ENCODE data around the gene ID3.
A peak's percentile ranks its signal among the peaks of the same experiment; 100 is the strongest.

ID3 gene

GRCh38 chr1:23576338-23577055, 17.2 kb upstream of the ID3 start:
- peak overlapping the region; percentile 75 for H3K4me2 ChIP-seq
- no peaks in the 10 kb centered on the region for H3K9me3 ChIP-seq
- H3K9ac ChIP-seq: peak overlapping the region; percentile 66; the same call in 1 of the 2 replicates
- H4K20me1 ChIP-seq: no peaks in the 10 kb centered on the region
- H3K36me3 ChIP-seq: no peaks in the 10 kb centered on the region
- TF ChIP-seq Cebpa-rat (IDR thresholded peaks at IDR 0.05): no peak
- H3K4me1 ChIP-seq: peaks cover 90% of the 10 kb centered on the region
- peak overlapping the region; percentile 24 for H3K4me3 ChIP-seq
- no peaks in the 10 kb centered on the region for H3K27me3 ChIP-seq
- H3K27ac ChIP-seq: peak overlapping the region; percentile 80

DNA sequence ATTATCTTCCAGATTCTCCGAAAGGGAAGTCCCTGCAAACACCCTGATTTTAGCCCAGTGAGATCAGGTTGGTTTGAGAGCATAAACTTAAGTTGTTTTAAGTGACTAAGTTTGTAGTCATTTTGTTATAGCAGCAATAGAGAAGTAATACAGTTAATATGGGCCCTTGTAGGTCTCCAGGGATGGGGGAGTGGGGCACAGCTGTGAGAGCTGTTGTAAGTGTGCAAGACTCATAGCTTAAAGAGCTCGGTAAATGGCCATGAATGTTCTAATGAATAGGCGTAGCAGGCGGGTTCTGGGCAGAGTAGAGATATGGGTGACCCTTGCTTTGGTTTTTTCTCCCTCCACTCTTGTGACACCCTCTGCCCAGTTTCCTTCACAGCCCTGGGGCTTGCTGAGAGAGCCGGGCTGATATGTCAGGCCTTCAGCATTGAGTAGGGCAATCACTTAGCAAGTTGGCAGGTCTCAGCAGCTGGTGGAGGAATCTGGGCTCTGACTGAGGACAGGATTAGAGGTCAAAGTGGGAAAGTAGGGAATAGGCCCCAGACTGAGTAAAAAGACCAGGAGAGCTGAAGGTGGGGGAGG, 16.0 kb upstream of the ID3 start:
- Histone ChIP-seq H3K27me3 (no peaks in the 10 kb centered on the region), H3K27ac (peak overlapping the region; percentile 80), H3K4me3 (no peak overlapping the region), H3K4me2 (peak overlapping the region; percentile 75), H3K9me3 (no peaks in the 10 kb centered on the region), H3K9ac (peak overlapping the region; percentile 50; the same call in 1 of the 2 replicates), H3K4me1 (peaks cover 79% of the 10 kb centered on the region), H3K36me3 (no peaks in the 10 kb centered on the region), H4K20me1 (no peaks in the 10 kb centered on the region)
- no peak for TF ChIP-seq Cebpa-rat (IDR thresholded peaks at IDR 0.05)

- 0 out of 2 replicates have a peak overlapping the region, but pooled peaks have one; percentile 15 for H3K9ac ChIP-seq
- H3K4me3 ChIP-seq: no peak overlapping the region
- peaks cover 73% of the 10 kb centered on the region for H3K4me1 ChIP-seq
- H3K9me3 ChIP-seq: no peaks in the 10 kb centered on the region
- H3K27ac ChIP-seq: peak overlapping the region; percentile 41; the same call in 1 of the 2 replicates
- H4K20me1 ChIP-seq: no peaks in the 10 kb centered on the region
- peak overlapping the region; percentile 75 for H3K4me2 ChIP-seq
- no peaks in the 10 kb centered on the region for H3K36me3 ChIP-seq
- TF ChIP-seq Cebpa-rat (IDR thresholded peaks at IDR 0.05): no peak
- no peaks in the 10 kb centered on the region for H3K27me3 ChIP-seq
Observed at GRCh38 chr1:23574265-23574754, 15.0 kb upstream of the ID3 start.

DNA sequence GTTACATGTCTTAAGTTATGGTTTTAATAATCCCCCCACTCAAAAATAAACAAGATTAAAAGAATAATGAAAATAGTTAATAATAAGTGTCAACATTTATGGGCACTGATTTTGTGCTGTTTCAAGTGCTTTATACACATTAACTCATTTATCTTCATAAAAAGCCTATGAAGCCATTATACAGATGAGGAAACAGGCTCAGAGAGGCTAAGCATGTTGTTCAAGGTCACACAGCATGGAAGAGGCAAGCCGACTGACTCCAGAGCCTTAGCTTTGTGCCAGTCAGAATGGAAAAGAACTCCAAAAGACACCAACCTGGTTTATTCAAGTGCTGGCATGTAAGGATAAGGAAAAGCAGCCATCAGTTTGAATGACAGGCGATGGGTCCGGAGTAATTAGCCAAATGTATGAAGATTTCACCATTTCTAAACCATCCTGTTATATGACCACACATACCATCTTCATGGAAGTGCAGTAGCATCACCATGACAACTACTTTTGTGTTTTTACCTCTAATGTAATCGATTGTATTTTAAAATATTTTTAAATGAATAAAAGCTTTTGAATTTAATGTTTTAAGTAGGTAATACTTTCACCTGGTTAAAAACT, 14.4 kb upstream of the ID3 start:
- H3K9me3 ChIP-seq: no peaks in the 10 kb centered on the region
- H3K27me3 ChIP-seq: no peaks in the 10 kb centered on the region
- H3K4me3 ChIP-seq: no peak overlapping the region
- H3K9ac ChIP-seq: no peak overlapping the region
- H3K27ac ChIP-seq: peak overlapping the region; percentile 41; the same call in 1 of the 2 replicates
- no peaks in the 10 kb centered on the region for H3K36me3 ChIP-seq
- H4K20me1 ChIP-seq: no peaks in the 10 kb centered on the region
- H3K4me1 ChIP-seq: peaks cover 73% of the 10 kb centered on the region
- H3K4me2 ChIP-seq: peak overlapping the region; percentile 75
- TF ChIP-seq Cebpa-rat (IDR thresholded peaks at IDR 0.05): no peak

DNA sequence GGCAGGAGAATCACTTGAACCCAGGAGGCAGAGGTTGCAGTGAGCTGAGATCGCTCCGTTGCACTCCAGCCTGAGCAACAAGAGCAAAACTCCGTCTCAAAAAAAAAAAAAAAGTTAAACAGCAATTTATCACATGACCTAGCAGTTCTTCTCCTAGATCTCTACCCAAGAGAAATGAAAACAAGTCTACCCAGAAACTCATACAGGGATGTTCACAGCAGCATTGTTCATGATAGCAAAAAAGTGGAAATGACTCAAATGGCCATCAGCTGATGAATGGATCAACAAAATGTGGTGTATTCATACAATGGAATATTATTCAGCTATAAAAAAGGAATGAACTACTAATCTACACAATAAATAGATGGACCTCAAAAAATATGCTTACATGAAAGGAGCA, 12.2 kb upstream of the ID3 start:
- no peak overlapping the region for H3K27ac ChIP-seq
- TF ChIP-seq Cebpa-rat (IDR thresholded peaks at IDR 0.05): no peak
- no peak overlapping the region for H3K9ac ChIP-seq
- peaks cover 70% of the 10 kb centered on the region for H3K4me1 ChIP-seq
- no peaks in the 10 kb centered on the region for H3K9me3 ChIP-seq
- no peaks in the 10 kb centered on the region for H3K36me3 ChIP-seq
- no peak overlapping the region for H3K4me2 ChIP-seq
- H3K4me3 ChIP-seq: no peak overlapping the region
- H4K20me1 ChIP-seq: no peaks in the 10 kb centered on the region
- H3K27me3 ChIP-seq: no peaks in the 10 kb centered on the region

GRCh38 chr1:23570001-23570691, 10.8 kb upstream of the ID3 start:
- no peak for TF ChIP-seq Cebpa-rat (IDR thresholded peaks at IDR 0.05)
- Histone ChIP-seq H3K9ac (no peak overlapping the region), H3K27me3 (no peaks in the 10 kb centered on the region), H3K4me3 (no peak overlapping the region), H3K27ac (no peak overlapping the region), H3K4me2 (0 out of 2 replicates have a peak overlapping the region, but pooled peaks have one; percentile 97), H4K20me1 (no peaks in the 10 kb centered on the region), H3K36me3 (no peaks in the 10 kb centered on the region), H3K4me1 (peaks cover 70% of the 10 kb centered on the region), H3K9me3 (no peaks in the 10 kb centered on the region)

- no peaks in the 10 kb centered on the region for H3K36me3 ChIP-seq
- H3K4me1 ChIP-seq: peaks cover 70% of the 10 kb centered on the region
- H3K4me3 ChIP-seq: peak overlapping the region; percentile 77
- peak overlapping the region; percentile 94 for H3K9ac ChIP-seq
- H4K20me1 ChIP-seq: no peaks in the 10 kb centered on the region
- no peak for TF ChIP-seq Cebpa-rat (IDR thresholded peaks at IDR 0.05)
- no peaks in the 10 kb centered on the region for H3K9me3 ChIP-seq
- H3K27me3 ChIP-seq: no peaks in the 10 kb centered on the region
- H3K4me2 ChIP-seq: peak overlapping the region; percentile 97
- H3K27ac ChIP-seq: peak overlapping the region; percentile 99
Observed at GRCh38 chr1:23568608-23569383, 9.5 kb upstream of the ID3 start.

- peak overlapping the region; percentile 94 for H3K9ac ChIP-seq
- H3K4me1 ChIP-seq: peaks cover 70% of the 10 kb centered on the region
- peak overlapping the region; percentile 97 for H3K4me2 ChIP-seq
- H3K27me3 ChIP-seq: no peaks in the 10 kb centered on the region
- H3K27ac ChIP-seq: peak overlapping the region; percentile 99
- no peak for TF ChIP-seq Cebpa-rat (IDR thresholded peaks at IDR 0.05)
- H3K4me3 ChIP-seq: peak overlapping the region; percentile 77
- no peaks in the 10 kb centered on the region for H3K9me3 ChIP-seq
- H3K36me3 ChIP-seq: no peaks in the 10 kb centered on the region
- H4K20me1 ChIP-seq: no peaks in the 10 kb centered on the region
Observed at GRCh38 chr1:23567996-23568607, 8.8 kb upstream of the ID3 start.

GRCh38 chr1:23567629-23567995, 8.3 kb upstream of the ID3 start:
- Histone ChIP-seq H3K36me3 (no peaks in the 10 kb centered on the region), H3K27me3 (no peaks in the 10 kb centered on the region), H3K4me2 (peak overlapping the region; percentile 97), H3K27ac (peak overlapping the region; percentile 99), H4K20me1 (no peaks in the 10 kb centered on the region), H3K9ac (peak overlapping the region; percentile 94), H3K4me3 (peak overlapping the region; percentile 77), H3K4me1 (peaks cover 70% of the 10 kb centered on the region), H3K9me3 (no peaks in the 10 kb centered on the region)
- TF ChIP-seq Cebpa-rat (IDR thresholded peaks at IDR 0.05): no peak
